Raji (cell line): ENCODE measurements around the gene SPAG6.
A peak's percentile ranks its signal among the peaks of the same experiment; 100 is the strongest.

Experiments
- POLR2A ChIP-seq: IDR thresholded peaks from 2 replicates; pipeline ENCODE4 v1.6.1; 2011; ENCODE audit warnings: low read depth, low read length, control low read depth; ENCODE audit not compliant: insufficient read depth

SPAG6 gene

GRCh38 chr10:22429146-22429545, 83.8 kb downstream of the SPAG6 start:
- TF ChIP-seq POLR2A, result no peak

- TF ChIP-seq POLR2A, result no peak
Measured at GRCh38 chr10:22429981-22430421, 84.7 kb downstream of the SPAG6 start.

- TF ChIP-seq POLR2A, result no peak
Measured at GRCh38 chr10:22433875-22434274, 88.6 kb downstream of the SPAG6 start.

- no peak for TF ChIP-seq POLR2A
Measured at GRCh38 chr10:22434521-22434920, 89.2 kb downstream of the SPAG6 start.

- TF ChIP-seq POLR2A, result no peak
Measured at GRCh38 chr10:22435650-22436049, 90.4 kb downstream of the SPAG6 start.

GRCh38 chr10:22436526-22436892, 91.2 kb downstream of the SPAG6 start:
- TF ChIP-seq POLR2A, result no peak

- peak; percentile 73 for TF ChIP-seq POLR2A
Measured at GRCh38 chr10:22436893-22437619, 91.8 kb downstream of the SPAG6 start.

GRCh38 chr10:22437620-22438588, 92.6 kb downstream of the SPAG6 start:
- TF ChIP-seq POLR2A, result no peak

- no peak for TF ChIP-seq POLR2A
Measured at GRCh38 chr10:22438711-22439110, 93.4 kb downstream of the SPAG6 start.

GRCh38 chr10:22442063-22442462, 96.8 kb downstream of the SPAG6 start:
- no peak for TF ChIP-seq POLR2A

- TF ChIP-seq POLR2A, result no peak
Measured at GRCh38 chr10:22442468-22442867, 97.2 kb downstream of the SPAG6 start.

GRCh38 chr10:22443175-22443901, 98.0 kb downstream of the SPAG6 start:
- TF ChIP-seq POLR2A, result no peak

GRCh38 chr10:22444219-22444788, 99.0 kb downstream of the SPAG6 start:
- TF ChIP-seq POLR2A, result no peak

- no peak for TF ChIP-seq POLR2A
Measured at GRCh38 chr10:22445495-22445894, 100.2 kb downstream of the SPAG6 start.

GRCh38 chr10:22447068-22447467, 101.8 kb downstream of the SPAG6 start:
- no peak for TF ChIP-seq POLR2A
